Tibial nerve (tissue), 4 donors: Measurements from ENCODE around the gene SUSD3.

Experiments
- CTCF ChIP-seq, 5 experiments: fragments of 200-600 bp in 3 of 5; fragments of 450-650 bp in 2 of 5; sonication (generic) in 3 of 5; IDR thresholded peaks; one replicate each; pipeline ENCODE4 v1.5.1; 2016 to 2019; ENCODE audit warnings: antibody characterized with exemption in 5 of 5, mild to moderate bottlenecking in 3 of 5, moderate library complexity in 2 of 5
- EP300 ChIP-seq, 2 donors: sonication (generic); formaldehyde crosslinking; IDR thresholded peaks; one replicate each; pipeline ENCODE4 v1.6.1; 2017; ENCODE audit warnings: antibody characterized with exemption in 2 of 2, mild to moderate bottlenecking in 1 of 2
- POLR2A ChIP-seq, 2 donors: fragments of 450-650 bp; IDR thresholded peaks; one replicate each; pipeline ENCODE4 v1.6.1; 2017; ENCODE audit warnings: antibody characterized with exemption in 2 of 2, mild to moderate bottlenecking in 2 of 2, moderate library complexity in 2 of 2

GRCh38 chr9:93038918-93039317 lies 19.6 kb upstream of the SUSD3 start:
- TF ChIP-seq CTCF (IDR thresholded peaks at IDR 0.05) (no peak), POLR2A (IDR thresholded peaks at IDR 0.05) (no peak), EP300 (IDR thresholded peaks at IDR 0.05) (no peak)
